Endothelial cell of umbilical vein (primary cell): ENCODE data around the gene STAT4. TPM values are rescaled to one million over a fixed set of nuclear protein-coding genes. Genes with fewer than 3 reads are reported as not detected.
A peak's percentile ranks its signal among the peaks of the same experiment; 100 is the strongest.

Experiments used
- BruUV-seq: library from RNA; stranded (reverse); fragments of 400-500 nt; replicated peaks from 2 replicates; lab custom pipeline; 2021; lab: Mats Ljungman, UMichigan
- CTCF ChIA-PET: fragments of 300-600, 350-600 bp; sonication (Branson Sonifier 250); formaldehyde crosslinking; loops from one replicate; lab custom pipeline; 2021; ENCODE audit warnings: antibody characterized with exemption, inconsistent platforms; lab: Charles Lee
- POLR2A ChIA-PET: fragments of 300-600, 350-600 bp; sonication (Branson Sonifier 250); formaldehyde crosslinking; loops from one replicate; lab custom pipeline; 2021; ENCODE audit warnings: antibody characterized with exemption, inconsistent platforms; lab: Charles Lee
- DNase-seq: peaks from one replicate; pipeline ENCODE4 v3.0.0-alpha.2; 2011; ENCODE audit warnings: low read depth, low spot score
- FAIRE-seq: peaks from 2 replicates; lab custom pipeline; 2011; peaks lifted over from hg19 to GRCh38; lab: Jason Lieb, UNC
- H2AFZ ChIP-seq: 2 replicates; pipeline ENCODE4 v1.6.0; 2012; ENCODE audit warnings: low read depth, low read length, control low read depth, inconsistent platforms
- H3K27ac ChIP-seq: 2 replicates; pipeline ENCODE4 v1.5.1; 2011; ENCODE audit warnings: low read depth, mild to moderate bottlenecking, control low read depth, low read length, moderate library complexity; ENCODE audit not compliant: insufficient read depth
- H3K27me3 ChIP-seq, 2 experiments: 2 replicates each; pipeline versions ENCODE4 v1.6.0 to v1.6.1; 2011; ENCODE audit warnings: low read length in 2 of 2, mixed read lengths in 1 of 2; ENCODE audit not compliant: control insufficient read depth in 2 of 2, insufficient read depth in 2 of 2
- H3K36me3 ChIP-seq, 2 experiments: 2 replicates in 1 of 2; 3 replicates in 1 of 2; pipeline ENCODE4 v1.5.1; 2011; ENCODE audit warnings: low read length in 2 of 2, mild to moderate bottlenecking in 1 of 2, moderate library complexity in 1 of 2; ENCODE audit not compliant: control insufficient read depth in 2 of 2, insufficient read depth in 2 of 2; ENCODE audit errors: extremely low read depth in 1 of 2
- H3K4me1 ChIP-seq: 3 replicates; pipeline ENCODE4 v1.5.1; 2011; ENCODE audit warnings: mild to moderate bottlenecking, low read length; ENCODE audit not compliant: control insufficient read depth, insufficient read depth; ENCODE audit errors: extremely low read depth
- H3K4me2 ChIP-seq: 2 replicates; pipeline ENCODE4 v1.6.1; 2011; ENCODE audit warnings: low read length, control low read depth, mixed read lengths; ENCODE audit not compliant: insufficient read depth
- H3K4me3 ChIP-seq, 3 experiments: fragments of 200-600 bp in 1 of 3; sonication (generic), shearing (Covaris generic) in 1 of 3; replicated peaks in 1 of 3; 2 replicates each; pipeline ENCODE4 v1.5.1; 2011 to 2016; ENCODE audit warnings: control low read depth in 3 of 3, low read length in 3 of 3, mild to moderate bottlenecking in 2 of 3, inconsistent platforms in 1 of 3, low read depth in 1 of 3, moderate library complexity in 1 of 3; ENCODE audit not compliant: insufficient read depth in 1 of 3
- H3K79me2 ChIP-seq: 2 replicates; pipeline ENCODE4 v1.6.0; 2012; ENCODE audit warnings: low read length, inconsistent platforms; ENCODE audit not compliant: control insufficient read depth, insufficient read depth
- H3K9ac ChIP-seq: replicated peaks from 2 replicates; pipeline ENCODE3; 2011; ENCODE audit warnings: low read length, control low read depth; ENCODE audit not compliant: insufficient read depth; ENCODE audit errors: extremely low read depth
- H3K9me1 ChIP-seq: replicated peaks from 3 replicates; pipeline ENCODE4 v1.6.0; 2011; ENCODE audit warnings: mild to moderate bottlenecking, low read length; ENCODE audit not compliant: control insufficient read depth, insufficient read depth; ENCODE audit errors: extremely low read depth
- H3K9me3 ChIP-seq: replicated peaks from 2 replicates; pipeline ENCODE4 v1.5.1; 2012; ENCODE audit warnings: low read length, inconsistent platforms; ENCODE audit not compliant: control insufficient read depth, insufficient read depth
- H4K20me1 ChIP-seq: replicated peaks from 2 replicates; pipeline ENCODE3; 2011; ENCODE audit warnings: mild to moderate bottlenecking, low read length; ENCODE audit not compliant: control insufficient read depth, insufficient read depth; ENCODE audit errors: extremely low read depth
- EZH2 ChIP-seq: IDR thresholded peaks from 2 replicates; pipeline ENCODE4 v1.6.1; 2012; ENCODE audit warnings: borderline replicate concordance, low read depth, mild to moderate bottlenecking, moderate library complexity, low read length, inconsistent platforms; ENCODE audit not compliant: severe bottlenecking
- FOS ChIP-seq: IDR thresholded peaks from 2 replicates; pipeline ENCODE4 v1.6.1; 2011; ENCODE audit warnings: mild to moderate bottlenecking, low read length, moderate library complexity, borderline replicate concordance; ENCODE audit not compliant: insufficient read depth
- GATA2 ChIP-seq: IDR thresholded peaks from 2 replicates; pipeline ENCODE4 v1.7.0; 2011; ENCODE audit warnings: low read depth, mild to moderate bottlenecking, moderate library complexity, mixed read lengths, low read length; ENCODE audit not compliant: insufficient read length, insufficient read depth
- JUN ChIP-seq: IDR thresholded peaks from 2 replicates; pipeline ENCODE4 v1.6.1; 2011; ENCODE audit warnings: borderline replicate concordance, low read depth; ENCODE audit not compliant: insufficient read length, insufficient read depth
- MYC ChIP-seq: IDR thresholded peaks from one replicate; pipeline ENCODE4 v1.6.1; 2011; ENCODE audit warnings: mild to moderate bottlenecking, low read depth, low read length
- POLR2A ChIP-seq: IDR thresholded peaks from 2 replicates; pipeline ENCODE4 v1.6.1; 2012; ENCODE audit warnings: low read depth, mild to moderate bottlenecking, control low read depth, low read length
- POLR2AphosphoS5 ChIP-seq: IDR thresholded peaks from 2 replicates; pipeline ENCODE4 v1.6.1; 2012; ENCODE audit warnings: low read depth, mild to moderate bottlenecking, control low read depth, low read length, moderate library complexity; ENCODE audit not compliant: insufficient read depth
- dilution Hi-C: fragments of 300-500 bp; cut with MboI; formaldehyde crosslinking; loops from one replicate; pipeline ENCODE4 v1.15.0; 2019; ENCODE audit warnings: low sequenced_read_pairs; ENCODE audit not compliant: extremely low pct_ligation_motif_present
- intact Hi-C: fragments of 100-400 bp; cut with micrococcal nuclease; formaldehyde crosslinking; loops from one replicate; pipeline ENCODE4 v1.10.0; 2022
- polyA plus RNA-seq, 4 experiments: library from polyadenylated mRNA; depleted of rRNA in 3 of 4; stranded (reverse) in 3 of 4; unstranded in 1 of 4; fragments of >200 nt; gene quantifications; 2 replicates each; pipeline versions ENCODE4 v1.2.1 to v1.2.3, GENCODE V29; 2011 to 2012; ENCODE audit warnings: missing spikeins in 1 of 4
- total RNA-seq: library from RNA; stranded (reverse); gene quantifications from 2 replicates; pipeline ENCODE4 v1.2.3, GENCODE V29; 2021
- TF ChIP-seq, protein P1 (sequence below), 2 donors: IDR thresholded peaks; 1 replicate in 1 of 2; 2 replicates in 1 of 2; pipeline ENCODE4 v1.5.1; 2011; ENCODE audit warnings: low read length in 2 of 2, mild to moderate bottlenecking in 2 of 2, moderate library complexity in 2 of 2, control low read depth in 1 of 2, inconsistent platforms in 1 of 2, low read depth in 1 of 2; ENCODE audit not compliant: insufficient read depth in 1 of 2; ENCODE audit errors: extremely low read depth in 1 of 2
- TF ChIP-seq, protein P2 (sequence below): IDR thresholded peaks from 2 replicates; pipeline ENCODE4 v1.6.1; 2011; ENCODE audit not compliant: insufficient read depth, insufficient read length

STAT4 gene
- total and polyA plus RNA-seq, 2 donors (not counting 3 experiments of a cell fraction or from before 2014, with no cell fraction given): 0.46 to 1.2 TPM

DNA sequence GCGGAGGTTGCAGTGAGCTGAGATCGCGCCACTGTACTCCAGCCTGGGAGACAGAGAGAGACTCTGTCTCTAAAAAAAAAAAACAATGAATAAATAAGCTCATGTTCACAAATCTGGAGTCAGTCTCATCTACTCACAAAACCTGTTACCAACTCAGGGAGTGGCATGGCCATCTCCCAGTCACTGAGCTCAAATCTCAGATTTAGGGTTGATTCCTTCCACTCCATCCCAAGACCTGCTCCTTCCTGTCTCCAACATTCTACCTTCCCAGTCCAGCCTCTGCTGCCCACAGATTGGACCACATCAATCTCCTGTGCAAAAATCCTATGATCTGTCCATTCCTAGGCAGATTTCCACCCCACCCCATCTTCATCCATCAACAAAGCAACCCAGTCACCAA lies 138.4 kb downstream of the STAT4 start:
- no peak overlapping the region for H3K9ac ChIP-seq

More for the DNA sequence above, 138.4 kb downstream of the STAT4 start:
- POLR2A ChIA-PET: no interaction called here
- CTCF ChIA-PET: interaction anchor here (0.9 to 1.3 kb wide), 3 partner anchors 14 to 67 kb away, joined by 3 to 4 read pairs (median 3); no protein-coding TSS in a partner anchor
- H2AFZ ChIP-seq: no peak overlapping the region
- H3K4me2 ChIP-seq: peak overlapping the region; percentile 90
- H3K9me1 ChIP-seq: no peaks in the 10 kb centered on the region
- peak overlapping the region in 2 of 3 experiments; percentile 78 to 94 for H3K4me3 ChIP-seq
- DNase-seq: no peak
- dilution Hi-C loops (no loop called here), intact Hi-C loops (loop anchor here (5.0 kb wide), 1 partner anchor 65 kb away; no protein-coding TSS in a partner anchor)
- no TSS peak for BruUV-seq
- FAIRE-seq: no peak
- H3K79me2 ChIP-seq: peaks cover 21% of the 10 kb centered on the region
- no peaks in the 10 kb centered on the region for H3K27me3 ChIP-seq
- no peaks in the 10 kb centered on the region for H3K9me3 ChIP-seq
- TF ChIP-seq EZH2 (no peak), JUN (no peak), POLR2AphosphoS5 (no peak), MYC (no peak), POLR2A (no peak), FOS (no peak), GATA2 (no peak)
- TF ChIP-seq, protein P1, sequence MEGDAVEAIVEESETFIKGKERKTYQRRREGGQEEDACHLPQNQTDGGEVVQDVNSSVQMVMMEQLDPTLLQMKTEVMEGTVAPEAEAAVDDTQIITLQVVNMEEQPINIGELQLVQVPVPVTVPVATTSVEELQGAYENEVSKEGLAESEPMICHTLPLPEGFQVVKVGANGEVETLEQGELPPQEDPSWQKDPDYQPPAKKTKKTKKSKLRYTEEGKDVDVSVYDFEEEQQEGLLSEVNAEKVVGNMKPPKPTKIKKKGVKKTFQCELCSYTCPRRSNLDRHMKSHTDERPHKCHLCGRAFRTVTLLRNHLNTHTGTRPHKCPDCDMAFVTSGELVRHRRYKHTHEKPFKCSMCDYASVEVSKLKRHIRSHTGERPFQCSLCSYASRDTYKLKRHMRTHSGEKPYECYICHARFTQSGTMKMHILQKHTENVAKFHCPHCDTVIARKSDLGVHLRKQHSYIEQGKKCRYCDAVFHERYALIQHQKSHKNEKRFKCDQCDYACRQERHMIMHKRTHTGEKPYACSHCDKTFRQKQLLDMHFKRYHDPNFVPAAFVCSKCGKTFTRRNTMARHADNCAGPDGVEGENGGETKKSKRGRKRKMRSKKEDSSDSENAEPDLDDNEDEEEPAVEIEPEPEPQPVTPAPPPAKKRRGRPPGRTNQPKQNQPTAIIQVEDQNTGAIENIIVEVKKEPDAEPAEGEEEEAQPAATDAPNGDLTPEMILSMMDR (IDR thresholded peaks at IDR 0.05; ENCODE audit: extremely low read depth in 1 of 2, insufficient read depth in 1 of 2, low read depth in 1 of 2, low read length in 2 of 2): no peak
- TF ChIP-seq, protein P2, sequence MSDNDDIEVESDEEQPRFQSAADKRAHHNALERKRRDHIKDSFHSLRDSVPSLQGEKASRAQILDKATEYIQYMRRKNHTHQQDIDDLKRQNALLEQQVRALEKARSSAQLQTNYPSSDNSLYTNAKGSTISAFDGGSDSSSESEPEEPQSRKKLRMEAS: no peak
- peaks cover 16% of the 10 kb centered on the region for H3K4me1 ChIP-seq
- no peak overlapping the region for H3K27ac ChIP-seq
- H4K20me1 ChIP-seq: no peaks in the 10 kb centered on the region
- peaks cover 2 to 3% of the 10 kb centered on the region in 2 experiments for H3K36me3 ChIP-seq
